Measurements from ENCODE around the gene ZSCAN12.

DNA sequence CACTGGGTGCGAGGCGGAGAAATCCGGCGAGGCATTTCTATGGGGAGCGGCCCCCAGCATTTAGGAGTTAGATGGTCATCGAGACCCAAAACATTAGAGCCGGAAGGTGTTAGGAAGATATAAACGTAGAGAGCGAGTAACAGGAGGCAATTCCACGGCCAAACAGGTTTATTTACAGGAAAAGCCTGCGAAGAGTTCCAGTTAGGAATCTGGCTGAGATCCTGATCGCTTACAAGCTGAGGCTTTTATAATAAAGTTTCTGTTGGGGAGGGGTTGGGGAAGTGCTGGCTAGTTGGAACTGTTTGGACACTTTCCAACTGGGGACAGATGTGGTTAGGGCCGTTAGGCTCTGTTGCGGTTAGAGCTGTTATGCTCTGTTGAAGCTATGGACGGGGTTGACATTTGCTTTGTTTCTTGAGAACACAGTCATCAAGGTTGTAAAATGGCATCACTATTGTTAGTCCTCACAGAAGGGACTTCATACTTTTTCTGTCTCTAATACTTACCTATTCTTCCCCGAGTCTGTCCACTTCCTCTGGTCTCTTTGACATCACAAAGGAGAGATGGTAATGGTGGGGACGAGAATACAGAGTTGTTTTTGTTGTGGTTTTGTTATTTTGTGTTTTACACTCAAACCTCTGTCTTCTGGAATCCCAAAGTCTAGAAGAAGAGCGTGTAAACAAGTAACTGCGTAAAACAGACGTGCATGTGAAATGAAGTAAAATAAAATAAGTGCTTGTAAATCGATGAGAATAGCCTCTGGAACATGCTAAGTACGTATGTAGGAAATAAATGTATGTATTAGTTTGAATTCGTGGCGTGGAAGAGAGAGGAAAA lies 63.0 kb downstream of the ZSCAN12 start:
- TF ChIP-seq, protein P1, sequence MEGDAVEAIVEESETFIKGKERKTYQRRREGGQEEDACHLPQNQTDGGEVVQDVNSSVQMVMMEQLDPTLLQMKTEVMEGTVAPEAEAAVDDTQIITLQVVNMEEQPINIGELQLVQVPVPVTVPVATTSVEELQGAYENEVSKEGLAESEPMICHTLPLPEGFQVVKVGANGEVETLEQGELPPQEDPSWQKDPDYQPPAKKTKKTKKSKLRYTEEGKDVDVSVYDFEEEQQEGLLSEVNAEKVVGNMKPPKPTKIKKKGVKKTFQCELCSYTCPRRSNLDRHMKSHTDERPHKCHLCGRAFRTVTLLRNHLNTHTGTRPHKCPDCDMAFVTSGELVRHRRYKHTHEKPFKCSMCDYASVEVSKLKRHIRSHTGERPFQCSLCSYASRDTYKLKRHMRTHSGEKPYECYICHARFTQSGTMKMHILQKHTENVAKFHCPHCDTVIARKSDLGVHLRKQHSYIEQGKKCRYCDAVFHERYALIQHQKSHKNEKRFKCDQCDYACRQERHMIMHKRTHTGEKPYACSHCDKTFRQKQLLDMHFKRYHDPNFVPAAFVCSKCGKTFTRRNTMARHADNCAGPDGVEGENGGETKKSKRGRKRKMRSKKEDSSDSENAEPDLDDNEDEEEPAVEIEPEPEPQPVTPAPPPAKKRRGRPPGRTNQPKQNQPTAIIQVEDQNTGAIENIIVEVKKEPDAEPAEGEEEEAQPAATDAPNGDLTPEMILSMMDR (IDR thresholded peaks at IDR 0.05) = no peak
- no peak for TF ChIP-seq POLR2A (IDR thresholded peaks at IDR 0.05)

All from ovary (tissue), 3 donors.